LNCaP clone FGC (cell line): ENCODE measurements around the gene NDUFS7.
"Not testable (repeated sequence)": the region's sequence is repeated elsewhere in the genome, so short reads cannot be mapped to it uniquely, and the experiment has no call there.

Source experiments
- DNase-seq: peaks from one replicate; pipeline ENCODE4 v3.0.0-alpha.2; 2011; ENCODE audit warnings: low read depth
- H3K4me3 ChIP-seq: 2 replicates; pipeline ENCODE4 v1.5.1; 2011; ENCODE audit warnings: mild to moderate bottlenecking, low read depth, low read length, control low read depth
- CTCF ChIP-seq: IDR thresholded peaks from 2 replicates; pipeline ENCODE4 v1.5.1; 2012; ENCODE audit warnings: mild to moderate bottlenecking; ENCODE audit not compliant: control insufficient read depth, insufficient read depth; ENCODE audit errors: extremely low read depth

Gene NDUFS7

GRCh38 chr19:1435378-1435989 lies 51.8 kb downstream of the NDUFS7 start:
- TF ChIP-seq CTCF: no peak
- H3K4me3 ChIP-seq: no peak overlapping the region
- no peak for DNase-seq

GRCh38 chr19:1437609-1438008 lies 53.9 kb downstream of the NDUFS7 start:
- no peak overlapping the region; the same call in 1 of the 2 replicates for H3K4me3 ChIP-seq
- DNase-seq: no peak
- no peak for TF ChIP-seq CTCF

- DNase-seq: peak; percentile 79
- H3K4me3 ChIP-seq: peak within 1 kb of the TSS; percentile 91
- TF ChIP-seq CTCF: peak; percentile 99
These were observed 54.6 kb downstream of the NDUFS7 start, which contains the start of gene RPS15 for GRCh38 chr19:1438035-1438932. Gene RPS15, plus strand, starts transcription at chr19:1438396. Its CDS starts 30 bp downstream, at chr19:1438426.

GRCh38 chr19:1438933-1439354 lies 55.2 kb downstream of the NDUFS7 start:
- no peak for DNase-seq
- no peak for TF ChIP-seq CTCF
- H3K4me3 ChIP-seq: peak overlapping the region; percentile 91

- peak overlapping the region; percentile 91 for H3K4me3 ChIP-seq
- not testable (repeated sequence) for DNase-seq
These were observed 56.1 kb downstream of the NDUFS7 start for GRCh38 chr19:1439525-1440417.

- peak overlapping the region; percentile 91 for H3K4me3 ChIP-seq
- TF ChIP-seq CTCF: no peak
- no peak for DNase-seq
These were observed 56.7 kb downstream of the NDUFS7 start for GRCh38 chr19:1440418-1440801.

GRCh38 chr19:1441022-1441426 lies 57.3 kb downstream of the NDUFS7 start:
- TF ChIP-seq CTCF: no peak
- H3K4me3 ChIP-seq: no peak overlapping the region
- DNase-seq: no peak
